HepG2 (cell line): ENCODE results near the gene CD109. TPM values are rescaled to one million over a fixed set of nuclear protein-coding genes. Genes with fewer than 3 reads are reported as not detected.

Source experiments
- ATAC-seq: fragments of 200-7000 bp; cut with Tn5 transposase; 3 replicates; pipeline ENCODE4 v1.9.1; 2020; ENCODE audit warnings: mild to moderate bottlenecking, moderate library complexity
- BruUV-seq: library from RNA; stranded (reverse); fragments of 400-500 nt; replicated peaks from 2 replicates; lab custom pipeline; 2021; lab: Mats Ljungman, UMichigan
- CTCF ChIA-PET: fragments of 300-600 bp; formaldehyde crosslinking; extraction: SDS; loops from one replicate; lab custom pipeline; 2021; ENCODE audit warnings: low total read pairs, inconsistent platforms, low intra/inter-chr PET ratio; lab: Yijun Ruan, JAX
- POLR2A ChIA-PET: fragments of 350-600 bp; sonication (Branson Sonifier 250); formaldehyde crosslinking; loops from one replicate; lab custom pipeline; 2020; ENCODE audit warnings: antibody characterized with exemption, inconsistent platforms; lab: Yijun Ruan, JAX
- DNase-seq: peaks from one replicate; pipeline ENCODE4 v3.0.0-alpha.2; 2015; ENCODE audit warnings: low spot score
- FAIRE-seq: peaks from 3 replicates; lab custom pipeline; 2011; peaks lifted over from hg19 to GRCh38; lab: Jason Lieb, UNC
- H2AFZ ChIP-seq: one replicate; pipeline ENCODE4 v1.6.1; 2011; ENCODE audit warnings: low read length, inconsistent platforms
- H3K27ac ChIP-seq: fragments of 300-600 bp; 3 replicates; pipeline ENCODE4 v1.8.0; 2011; ENCODE audit warnings: mixed run types, mild to moderate bottlenecking, mixed read lengths, low read length, inconsistent platforms; ENCODE audit not compliant: insufficient read depth; ENCODE audit errors: extremely low read length
- H3K27me3 ChIP-seq, 2 experiments: fragments of 200-600 bp in 1 of 2; 2 replicates in 1 of 2; 3 replicates in 1 of 2; pipeline versions ENCODE4 v1.6.0 to v1.8.0; 2011; ENCODE audit warnings: low read length in 2 of 2, mild to moderate bottlenecking in 2 of 2, moderate library complexity in 2 of 2, inconsistent platforms in 1 of 2; ENCODE audit not compliant: insufficient read depth in 2 of 2, control insufficient read depth in 1 of 2
- H3K36me3 ChIP-seq, 2 experiments: fragments of 200-600 bp in 1 of 2; replicated peaks in 1 of 2; 2 replicates in 1 of 2; 3 replicates in 1 of 2; pipeline versions ENCODE4 v1.5.1 to v1.8.0; 2011; ENCODE audit warnings: low read length in 2 of 2, inconsistent platforms in 1 of 2; ENCODE audit not compliant: insufficient read depth in 2 of 2, control insufficient read depth in 1 of 2
- H3K4me1 ChIP-seq: 2 replicates; pipeline ENCODE4 v1.5.1; 2012; ENCODE audit warnings: low read length, inconsistent platforms; ENCODE audit not compliant: insufficient read depth
- H3K4me2 ChIP-seq: 2 replicates; pipeline ENCODE4 v1.6.0; 2011; ENCODE audit warnings: low read depth, low read length, inconsistent platforms
- H3K4me3 ChIP-seq, 3 experiments: fragments of 200-600 bp in 1 of 3; sonication (generic), shearing (Covaris generic) in 1 of 3; replicated peaks in 1 of 3; 2 replicates each; pipeline ENCODE4 v1.5.1; 2011 to 2016; ENCODE audit warnings: low read length in 3 of 3, inconsistent platforms in 2 of 3, low read depth in 2 of 3, mild to moderate bottlenecking in 2 of 3, control low read depth in 1 of 3, mixed read lengths in 1 of 3; ENCODE audit not compliant: insufficient read depth in 1 of 3
- H3K79me2 ChIP-seq: one replicate; pipeline ENCODE4 v1.6.1; 2011; ENCODE audit warnings: low read length, inconsistent platforms; ENCODE audit not compliant: insufficient read depth
- H3K9ac ChIP-seq: 2 replicates; pipeline ENCODE4 v1.6.0; 2011; ENCODE audit warnings: mild to moderate bottlenecking, low read depth, low read length, inconsistent platforms; ENCODE audit not compliant: insufficient read depth
- H3K9me3 ChIP-seq: 2 replicates; pipeline ENCODE4 v1.5.1; 2012; ENCODE audit warnings: mild to moderate bottlenecking, low read length
- H4K20me1 ChIP-seq: 2 replicates; pipeline ENCODE4 v1.6.0; 2011; ENCODE audit warnings: inconsistent platforms, mild to moderate bottlenecking, low read length, moderate library complexity; ENCODE audit not compliant: insufficient read depth
- CBFB ChIP-seq: sonication (generic); formaldehyde crosslinking; IDR thresholded peaks from 2 replicates; pipeline ENCODE4 v1.4.0; 2020; ENCODE audit warnings: missing genetic modification reagents
- CTCF ChIP-seq: sonication (generic); formaldehyde crosslinking; IDR thresholded peaks from 2 replicates; pipeline ENCODE4 v1.5.0; 2020; ENCODE audit warnings: mild to moderate bottlenecking, missing genetic modification reagents, moderate library complexity
- JUND ChIP-seq: sonication (generic); formaldehyde crosslinking; IDR thresholded peaks from 2 replicates; pipeline ENCODE4 v1.8.0; 2022; ENCODE audit warnings: mild to moderate bottlenecking, missing genetic modification reagents
- RAD21 ChIP-seq: fragments of 450-650 bp; formaldehyde crosslinking; IDR thresholded peaks from 2 replicates; pipeline ENCODE4 v1.5.0; 2020; ENCODE audit warnings: mild to moderate bottlenecking
- SIX1 ChIP-seq: sonication (generic); formaldehyde crosslinking; IDR thresholded peaks from 2 replicates; pipeline ENCODE4 v1.4.0; 2020; ENCODE audit warnings: missing genetic modification reagents, borderline replicate concordance
- SMAD1 ChIP-seq: sonication (generic); formaldehyde crosslinking; IDR thresholded peaks from 2 replicates; pipeline ENCODE4 v1.4.0; 2020; ENCODE audit warnings: missing genetic modification reagents, low read depth, mild to moderate bottlenecking, borderline replicate concordance
- SMC3 ChIP-seq: IDR thresholded peaks from 2 replicates; pipeline ENCODE4 v1.6.1; 2011; ENCODE audit warnings: low read length, improper control_type of control experiment
- STAG1 ChIP-seq: sonication (generic); formaldehyde crosslinking; IDR thresholded peaks from 2 replicates; pipeline ENCODE4 v1.4.0; 2020; ENCODE audit warnings: missing genetic modification reagents
- THAP11 ChIP-seq: IDR thresholded peaks from 2 replicates; pipeline ENCODE4 v1.6.1; 2016; ENCODE audit warnings: missing biosample characterization, missing genetic modification reagents
- ZNF562 ChIP-seq: sonication (generic); formaldehyde crosslinking; IDR thresholded peaks from 2 replicates; pipeline ENCODE4 v1.8.0; 2022; ENCODE audit warnings: missing genetic modification reagents, borderline replicate concordance
- ZNF737 ChIP-seq: sonication (generic); formaldehyde crosslinking; IDR thresholded peaks from 2 replicates; pipeline ENCODE4 v1.5.0; 2020; ENCODE audit warnings: missing genetic modification reagents, mild to moderate bottlenecking, borderline replicate concordance
- WGBS: methylation state at CpG from one replicate; pipeline ENCODE4 v1.1.6; 2017; ENCODE audit warnings: low lambda C conversion rate; 5-methylcytosine and 5-hydroxymethylcytosine counted together
- in situ Hi-C: cut with HindIII; loops from 2 replicates; pipeline ENCODE4 v1.10.0; 2017; ENCODE audit warnings: low pct_unique_long_range_greater_than_20kb; ENCODE audit not compliant: extremely low pct_ligation_motif_present
- intact Hi-C: fragments of 100-400 bp; cut with micrococcal nuclease; formaldehyde crosslinking; loops from one replicate; pipeline ENCODE4 v1.10.0; 2022; ENCODE audit not compliant: unreplicated experiment
- polyA plus RNA-seq, 8 experiments: library from polyadenylated mRNA; depleted of rRNA in 3 of 8; stranded (reverse) in 7 of 8; unstranded in 1 of 8; fragments of >200 nt; fragmentation: Illumina TruSeq in 4 of 8; extraction: Trizol in 4 of 8; gene quantifications; 2 replicates each; pipeline versions ENCODE4 v1.2.1 to v1.2.3, GENCODE V29; 2011 to 2016; ENCODE audit warnings: low read depth in 4 of 8, missing spikeins in 1 of 8, mixed read lengths in 1 of 8; ENCODE audit not compliant: insufficient read depth in 1 of 8
- total RNA-seq, 5 experiments: library from RNA; depleted of rRNA; stranded (reverse); fragments of >200 nt; fragmentation: Illumina TruSeq; extraction: Trizol; gene quantifications; 2 replicates each; pipeline ENCODE4 v1.2.3, GENCODE V29; 2016; ENCODE audit warnings: low read depth in 1 of 5
- TF ChIP-seq, protein P1 (sequence below): sonication (generic); formaldehyde crosslinking; IDR thresholded peaks from 2 replicates; pipeline ENCODE4 v1.4.0; 2020; ENCODE audit warnings: missing genetic modification reagents, mild to moderate bottlenecking, borderline replicate concordance
- TF ChIP-seq, protein P2 (sequence below): sonication (generic); formaldehyde crosslinking; IDR thresholded peaks from 2 replicates; pipeline ENCODE4 v1.5.0; 2020; ENCODE audit warnings: mild to moderate bottlenecking, low read depth, missing genetic modification reagents, borderline replicate concordance

Gene CD109
- total and polyA plus RNA-seq, 2 of the 13 experiments (the other 11 are each of a cell fraction or from before 2014, with no cell fraction given), result 0.93 to 2.1 TPM

- POLR2A ChIA-PET, result no interaction called here
These were observed 43.1 kb downstream of the CD109 start for GRCh38 chr6:73739096-73739495.

More at GRCh38 chr6:73739096-73739495, 43.1 kb downstream of the CD109 start:
- in situ Hi-C loops (loop anchor here (25.0 kb wide), 1 partner anchor 1473 kb away; the partner anchor contains the start of gene COL12A1), intact Hi-C loops (loop anchor here (5.0 kb wide), 2 partner anchors 63 to 668 kb away; no protein-coding TSS in a partner anchor)
- Histone ChIP-seq H3K27ac (no peak overlapping the region), H3K4me1 (no peaks in the 10 kb centered on the region), H3K4me3 (no peak overlapping the region), H3K79me2 (no peaks in the 10 kb centered on the region), H3K27me3 (no peaks in the 10 kb centered on the region), H3K9me3 (no peaks in the 10 kb centered on the region), H4K20me1 (no peaks in the 10 kb centered on the region), H3K4me2 (no peak overlapping the region), H3K36me3 (no peaks in the 10 kb centered on the region), H3K9ac (no peak overlapping the region), H2AFZ (no peak overlapping the region)
- WGBS, result 43% methylated on average over 2 of the region's 2 CpGs
- CTCF ChIA-PET, result interaction anchor here (0.7 to 1.6 kb wide), 4 partner anchors 64 to 1472 kb away, joined by 4 to 11 read pairs (median 6); no protein-coding TSS in a partner anchor
- TF ChIP-seq ZNF562 (no peak), JUND (no peak), SMAD1 (CRISPR knock-in tag) (no peak), STAG1 (peak; percentile 77), RAD21 (CRISPR knock-in tag) (peak; percentile 65), SIX1 (no peak), THAP11 (no peak), ZNF737 (no peak), CBFB (CRISPR knock-in tag) (no peak), SMC3 (peak; percentile 83), CTCF (CRISPR knock-in tag) (peak; percentile 74)
- TF ChIP-seq, protein P1, sequence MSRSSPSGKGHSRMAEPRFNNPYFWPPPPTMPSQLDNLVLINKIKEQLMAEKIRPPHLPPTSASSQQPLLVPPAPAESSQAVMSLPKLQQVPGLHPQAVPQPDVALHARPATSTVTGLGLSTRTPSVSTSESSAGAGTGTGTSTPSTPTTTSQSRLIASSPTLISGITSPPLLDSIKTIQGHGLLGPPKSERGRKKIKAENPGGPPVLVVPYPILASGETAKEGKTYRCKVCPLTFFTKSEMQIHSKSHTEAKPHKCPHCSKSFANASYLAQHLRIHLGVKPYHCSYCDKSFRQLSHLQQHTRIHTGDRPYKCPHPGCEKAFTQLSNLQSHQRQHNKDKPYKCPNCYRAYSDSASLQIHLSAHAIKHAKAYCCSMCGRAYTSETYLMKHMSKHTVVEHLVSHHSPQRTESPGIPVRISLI (CRISPR knock-in tag), result no peak
- TF ChIP-seq, protein P2, sequence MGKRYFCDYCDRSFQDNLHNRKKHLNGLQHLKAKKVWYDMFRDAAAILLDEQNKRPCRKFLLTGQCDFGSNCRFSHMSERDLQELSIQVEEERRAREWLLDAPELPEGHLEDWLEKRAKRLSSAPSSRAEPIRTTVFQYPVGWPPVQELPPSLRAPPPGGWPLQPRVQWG (CRISPR knock-in tag), result no peak
- no TSS peak for BruUV-seq
- ATAC-seq, result peak; percentile 84
- DNase-seq, result peak; percentile 66
- FAIRE-seq, result peak; percentile 79
